ENCODE results near the gene NBPF3. TPM values are rescaled to one million over a fixed set of nuclear protein-coding genes. Genes with fewer than 3 reads are reported as not detected.
"Not testable (repeated sequence)": the region's sequence is repeated elsewhere in the genome, so short reads cannot be mapped to it uniquely, and the experiment has no call there.

NBPF3 gene
- total RNA-seq, 1 experiment from 2014 or later, result 15.8 TPM

DNA sequence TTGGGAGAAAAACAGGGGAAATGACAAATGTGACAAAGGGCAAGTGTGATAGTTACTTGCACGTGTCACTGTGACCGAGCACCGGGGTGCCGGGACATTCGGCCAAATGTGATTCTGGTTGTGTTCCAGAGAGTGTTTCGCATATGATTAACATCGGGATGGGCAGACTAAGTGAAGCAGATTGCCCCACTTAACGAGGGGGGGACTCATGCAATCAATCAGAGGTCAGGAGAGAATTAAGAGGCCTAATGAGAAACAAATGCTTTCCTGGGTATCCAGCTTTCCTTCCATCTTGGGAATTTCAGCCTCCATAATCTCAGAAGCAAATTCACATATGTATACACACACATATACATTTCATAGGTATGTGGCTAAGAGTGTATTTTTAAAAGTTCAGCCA, 18.6 kb upstream of the NBPF3 start:
- not testable (repeated sequence) for H2BK120ac ChIP-seq (ENCODE audit: low read depth, low read length, poor library complexity, severe bottlenecking); DNase-seq; H4K5ac ChIP-seq (ENCODE audit: insufficient read length, low read depth, low read length); H3K36me3 Mint-ChIP-seq (ENCODE audit: insufficient read depth in 1 of 3, low read depth in 3 of 3); H4K8ac ChIP-seq (replicated peaks; ENCODE audit: insufficient read length, low read depth, low read length); H3K56ac ChIP-seq (ENCODE audit: insufficient read length, low read depth, low read length); H3K23me2 ChIP-seq (ENCODE audit: insufficient read length, low read depth, low read length, poor library complexity, severe bottlenecking); H4K91ac ChIP-seq (ENCODE audit: insufficient read length, low read depth, low read length); H3K18ac ChIP-seq (ENCODE audit: insufficient read length, low read depth, low read length); H3K9me3 ChIP-seq (ENCODE audit: control insufficient read depth, low read depth, low read length); H3K23ac ChIP-seq (ENCODE audit: insufficient read length, low read depth, low read length); H2AFZ ChIP-seq (ENCODE audit: low read length); H3K14ac ChIP-seq (ENCODE audit: insufficient read depth, low read length); H3K4me2 ChIP-seq (ENCODE audit: insufficient read depth, insufficient read length, low read length); H2BK5ac ChIP-seq (ENCODE audit: insufficient read length, low read length); H3K4me3 Mint-ChIP-seq; H3K79me2 ChIP-seq (ENCODE audit: insufficient read depth, low read length); H2AK5ac ChIP-seq (ENCODE audit: insufficient read length, low read length); H4K20me1 ChIP-seq (ENCODE audit: control insufficient read depth, insufficient read depth, insufficient read length); H2BK12ac ChIP-seq (ENCODE audit: insufficient read length, low read depth, low read length); H3K4ac ChIP-seq (ENCODE audit: low read depth, low read length); H2BK20ac ChIP-seq (ENCODE audit: low read depth, low read length, poor library complexity, severe bottlenecking); H3K27ac Mint-ChIP-seq; H3K9me3 Mint-ChIP-seq; H3K27ac ChIP-seq (ENCODE audit: insufficient read length, low read depth, low read length); H3K27me3 ChIP-seq (ENCODE audit: insufficient read depth, low read length); H3T11ph ChIP-seq (ENCODE audit: low read length); H3K4me1 Mint-ChIP-seq; H3K79me1 ChIP-seq (ENCODE audit: insufficient read depth, low read depth, low read length, poor library complexity, severe bottlenecking); H2BK15ac ChIP-seq (ENCODE audit: low read depth, low read length); H3K4me1 ChIP-seq (ENCODE audit: insufficient read depth, low read length); H3K9ac ChIP-seq (ENCODE audit: extremely low read depth, insufficient read length, low read length)
- peaks cover 34% of the 10 kb centered on the region for H3K27me3 Mint-ChIP-seq (ENCODE audit: low read depth)
- no CpG with 5 or more reads among the region's 8 CpGs for WGBS (ENCODE audit: extremely low coverage, insufficient read length, low lambda C conversion rate)

DNA sequence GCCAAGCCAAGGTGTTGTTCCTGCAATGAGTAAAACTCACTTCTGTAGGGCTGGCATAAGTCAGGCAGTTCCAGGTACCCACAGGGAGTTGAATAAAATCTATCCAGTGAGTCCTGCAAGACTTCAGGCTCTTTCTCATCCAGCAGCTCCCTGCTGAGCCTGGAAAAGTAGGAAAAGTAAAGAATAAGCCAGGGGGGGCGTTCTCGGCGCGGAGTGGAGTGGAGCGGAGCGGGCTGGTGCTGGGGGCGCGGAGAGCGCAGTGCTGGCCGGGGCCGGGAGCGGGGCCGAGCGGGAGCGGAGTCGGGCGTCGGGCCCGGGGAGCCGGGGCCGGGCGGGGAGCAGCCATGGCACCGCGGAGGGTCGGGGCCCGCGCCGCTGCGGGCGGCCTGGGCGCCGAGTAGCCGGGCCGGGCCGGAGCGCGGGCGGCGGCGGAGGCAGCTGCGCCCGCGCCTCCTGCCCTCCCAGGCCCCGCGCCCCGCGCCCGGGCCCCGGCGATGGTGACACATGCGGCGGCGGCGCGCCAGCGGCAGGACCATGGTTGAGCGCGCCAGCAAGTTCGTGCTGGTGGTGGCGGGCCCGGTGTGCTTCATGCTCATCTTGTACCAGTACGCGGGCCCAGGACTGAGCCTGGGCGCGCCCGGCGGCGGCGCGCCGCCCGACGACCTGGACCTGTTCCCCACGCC, 12.0 kb upstream of the NBPF3 start:
- not testable (repeated sequence) for H3K4me1 ChIP-seq (ENCODE audit: insufficient read depth, low read length); H3K56ac ChIP-seq (ENCODE audit: insufficient read length, low read depth, low read length); H3K23ac ChIP-seq (ENCODE audit: insufficient read length, low read depth, low read length); H3K23me2 ChIP-seq (ENCODE audit: insufficient read length, low read depth, low read length, poor library complexity, severe bottlenecking); H3K36me3 Mint-ChIP-seq (ENCODE audit: insufficient read depth in 1 of 3, low read depth in 3 of 3); H2BK15ac ChIP-seq (ENCODE audit: low read depth, low read length); H3K79me1 ChIP-seq (ENCODE audit: insufficient read depth, low read depth, low read length, poor library complexity, severe bottlenecking); H4K5ac ChIP-seq (ENCODE audit: insufficient read length, low read depth, low read length); H4K8ac ChIP-seq (replicated peaks; ENCODE audit: insufficient read length, low read depth, low read length); H3T11ph ChIP-seq (ENCODE audit: low read length); H3K27ac Mint-ChIP-seq; H3K18ac ChIP-seq (ENCODE audit: insufficient read length, low read depth, low read length); H3K4me2 ChIP-seq (ENCODE audit: insufficient read depth, insufficient read length, low read length); H3K9me3 ChIP-seq (ENCODE audit: control insufficient read depth, low read depth, low read length); H2BK12ac ChIP-seq (ENCODE audit: insufficient read length, low read depth, low read length); H3K9me3 Mint-ChIP-seq; H3K14ac ChIP-seq (ENCODE audit: insufficient read depth, low read length); H3K9ac ChIP-seq (ENCODE audit: extremely low read depth, insufficient read length, low read length); H3K4me1 Mint-ChIP-seq; H2BK120ac ChIP-seq (ENCODE audit: low read depth, low read length, poor library complexity, severe bottlenecking); H4K20me1 ChIP-seq (ENCODE audit: control insufficient read depth, insufficient read depth, insufficient read length); H2AK5ac ChIP-seq (ENCODE audit: insufficient read length, low read length); H2AFZ ChIP-seq (ENCODE audit: low read length); H3K79me2 ChIP-seq (ENCODE audit: insufficient read depth, low read length); H2BK5ac ChIP-seq (ENCODE audit: insufficient read length, low read length); H3K4ac ChIP-seq (ENCODE audit: low read depth, low read length); H3K27ac ChIP-seq (ENCODE audit: insufficient read length, low read depth, low read length); H3K27me3 ChIP-seq (ENCODE audit: insufficient read depth, low read length); H2BK20ac ChIP-seq (ENCODE audit: low read depth, low read length, poor library complexity, severe bottlenecking); H4K91ac ChIP-seq (ENCODE audit: insufficient read length, low read depth, low read length)
- H3K27me3 Mint-ChIP-seq (ENCODE audit: low read depth), result peaks cover 61% of the 10 kb centered on the region
- no CpG with 5 or more reads among the region's 74 CpGs for WGBS (ENCODE audit: extremely low coverage, insufficient read length, low lambda C conversion rate)
- peak; percentile 54 for DNase-seq
- H3K4me3 Mint-ChIP-seq, result peak overlapping the region; percentile 70 to 86

Data from H9 (cell line).